Measurements from ENCODE around the gene RBFOX2. TPM values are rescaled to one million over a fixed set of nuclear protein-coding genes. Genes with fewer than 3 reads are reported as not detected.

The RBFOX2 gene
- total and polyA plus RNA-seq, 2 donors (not counting 3 experiments of a cell fraction or from before 2014, with no cell fraction given): 125 to 142 TPM

DNA sequence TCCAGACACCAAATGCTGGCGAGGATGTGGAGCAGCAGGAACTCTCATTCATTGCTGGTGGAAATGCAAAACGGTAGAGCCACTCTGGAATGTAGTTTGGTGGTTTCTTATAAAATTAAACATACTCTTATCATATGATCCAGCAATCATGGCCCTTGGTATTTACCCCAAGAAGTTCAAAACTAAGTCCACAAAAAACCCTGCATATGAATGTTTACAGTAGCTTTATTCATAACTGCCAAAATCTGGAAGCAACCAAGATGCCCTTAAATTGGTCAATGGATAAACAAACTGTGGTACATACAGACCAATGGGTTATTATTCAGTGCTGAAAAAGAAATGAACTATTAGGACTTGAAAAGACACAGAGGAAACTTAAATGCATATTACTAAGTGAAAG is 223.2 kb downstream of the RBFOX2 start:
- FAIRE-seq (no peak), DNase-seq (ENCODE audit: low read depth, low spot score) (no peak)
- H3K27ac ChIP-seq (ENCODE audit: insufficient read depth, low read depth, low read length): no peak overlapping the region
- no peaks in the 10 kb centered on the region for H3K27me3 ChIP-seq (ENCODE audit: control insufficient read depth in 2 of 2, insufficient read depth in 2 of 2, low read length in 2 of 2)
- H2AFZ ChIP-seq (ENCODE audit: low read depth, low read length): no peak overlapping the region
- peaks cover 10 to 11% of the 10 kb centered on the region in 2 experiments for H3K36me3 ChIP-seq (ENCODE audit: control insufficient read depth in 2 of 2, extremely low read depth in 1 of 2, insufficient read depth in 2 of 2, low read length in 2 of 2)
- no peak overlapping the region for H3K4me2 ChIP-seq (ENCODE audit: insufficient read depth, low read length)
- peaks cover 9% of the 10 kb centered on the region for H3K4me1 ChIP-seq (ENCODE audit: control insufficient read depth, extremely low read depth, insufficient read depth, low read length)
- CTCF ChIA-PET: interaction anchor here (1.2 kb wide), 2 partner anchors 10 to 260 kb away, joined by 3 to 6 read pairs; no protein-coding TSS in a partner anchor
- peaks cover 7% of the 10 kb centered on the region for H4K20me1 ChIP-seq (replicated peaks; ENCODE audit: control insufficient read depth, extremely low read depth, insufficient read depth, low read length)
- no peak overlapping the region for H3K9ac ChIP-seq (replicated peaks; ENCODE audit: extremely low read depth, insufficient read depth, low read length)
- BruUV-seq (replicated peaks): no TSS peak
- peaks cover 3% of the 10 kb centered on the region for H3K9me1 ChIP-seq (replicated peaks; ENCODE audit: control insufficient read depth, extremely low read depth, insufficient read depth, low read length)
- no peak overlapping the region for H3K4me3 ChIP-seq (replicated peaks in 1 of 3; ENCODE audit: insufficient read depth in 1 of 3, low read depth in 1 of 3, low read length in 3 of 3)
- intact Hi-C loops (cut with micrococcal nuclease) (no loop called here), dilution Hi-C loops (cut with MboI; ENCODE audit: extremely low pct_ligation_motif_present, low sequenced_read_pairs) (no loop called here)
- H3K79me2 ChIP-seq (ENCODE audit: control insufficient read depth, insufficient read depth, low read length): peaks cover 75% of the 10 kb centered on the region
- POLR2A ChIA-PET: no interaction called here
- TF ChIP-seq EZH2 (IDR thresholded peaks at IDR 0.05; ENCODE audit: borderline replicate concordance, low read depth, low read length, severe bottlenecking) (no peak), FOS (IDR thresholded peaks at IDR 0.05; ENCODE audit: borderline replicate concordance, insufficient read depth, low read length) (no peak), POLR2AphosphoS5 (IDR thresholded peaks at IDR 0.05; ENCODE audit: insufficient read depth, low read depth, low read length) (no peak), GATA2 (IDR thresholded peaks at IDR 0.05; ENCODE audit: insufficient read depth, insufficient read length, low read depth, low read length) (no peak), MYC (IDR thresholded peaks at IDR 0.05; ENCODE audit: low read depth, low read length) (no peak), POLR2A (IDR thresholded peaks at IDR 0.05; ENCODE audit: low read depth, low read length) (no peak), MAX (IDR thresholded peaks at IDR 0.05; ENCODE audit: insufficient read depth, insufficient read length) (no peak), JUN (IDR thresholded peaks at IDR 0.05; ENCODE audit: borderline replicate concordance, insufficient read depth, insufficient read length, low read depth) (no peak)
- TF ChIP-seq, protein P1, sequence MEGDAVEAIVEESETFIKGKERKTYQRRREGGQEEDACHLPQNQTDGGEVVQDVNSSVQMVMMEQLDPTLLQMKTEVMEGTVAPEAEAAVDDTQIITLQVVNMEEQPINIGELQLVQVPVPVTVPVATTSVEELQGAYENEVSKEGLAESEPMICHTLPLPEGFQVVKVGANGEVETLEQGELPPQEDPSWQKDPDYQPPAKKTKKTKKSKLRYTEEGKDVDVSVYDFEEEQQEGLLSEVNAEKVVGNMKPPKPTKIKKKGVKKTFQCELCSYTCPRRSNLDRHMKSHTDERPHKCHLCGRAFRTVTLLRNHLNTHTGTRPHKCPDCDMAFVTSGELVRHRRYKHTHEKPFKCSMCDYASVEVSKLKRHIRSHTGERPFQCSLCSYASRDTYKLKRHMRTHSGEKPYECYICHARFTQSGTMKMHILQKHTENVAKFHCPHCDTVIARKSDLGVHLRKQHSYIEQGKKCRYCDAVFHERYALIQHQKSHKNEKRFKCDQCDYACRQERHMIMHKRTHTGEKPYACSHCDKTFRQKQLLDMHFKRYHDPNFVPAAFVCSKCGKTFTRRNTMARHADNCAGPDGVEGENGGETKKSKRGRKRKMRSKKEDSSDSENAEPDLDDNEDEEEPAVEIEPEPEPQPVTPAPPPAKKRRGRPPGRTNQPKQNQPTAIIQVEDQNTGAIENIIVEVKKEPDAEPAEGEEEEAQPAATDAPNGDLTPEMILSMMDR (IDR thresholded peaks at IDR 0.05; ENCODE audit: extremely low read depth in 1 of 2, insufficient read depth in 1 of 2, low read depth in 1 of 2, low read length in 2 of 2): no peak
- H3K9me3 ChIP-seq (replicated peaks; ENCODE audit: control insufficient read depth, insufficient read depth, low read length): no peaks in the 10 kb centered on the region
